ENCODE results near the gene HESX1. TPM values are rescaled to one million over a fixed set of nuclear protein-coding genes. Genes with fewer than 3 reads are reported as not detected.
A peak's percentile ranks its signal among the peaks of the same experiment; 100 is the strongest.

The HESX1 gene
- total RNA-seq, 4 donors from 2014 or later: not detected

DNA sequence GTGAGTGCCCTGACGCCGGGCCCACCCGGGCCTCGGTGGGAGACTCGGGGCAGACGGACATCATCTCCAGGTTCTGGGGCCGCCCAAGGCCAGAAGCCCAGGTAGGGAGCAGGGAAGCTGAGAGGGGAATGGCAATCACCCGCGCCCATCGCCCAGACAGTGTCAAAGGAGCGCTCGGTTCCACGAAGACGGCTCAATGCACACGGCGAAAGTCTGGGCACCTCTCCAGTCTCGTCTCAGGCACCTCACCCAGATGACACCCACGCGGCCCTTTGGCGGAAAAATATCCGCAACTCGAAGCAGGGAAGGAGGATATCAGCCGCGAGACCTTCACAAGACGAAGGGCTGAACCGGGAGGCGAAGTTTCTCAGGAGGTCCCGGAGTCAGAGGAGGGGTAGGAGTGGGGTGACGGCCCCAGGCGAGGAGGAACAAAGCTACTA is 35.5 kb downstream of the HESX1 start:
- no peaks in the 10 kb centered on the region for H3K36me3 ChIP-seq
- H3K9me3 ChIP-seq: no peaks in the 10 kb centered on the region
- H3K4me3 ChIP-seq: peak overlapping the region; percentile 74 to 94
- H3K27me3 ChIP-seq: no peaks in the 10 kb centered on the region
- intact Hi-C loops (cut with DNase I; ENCODE audit: low total_unique reads): loop anchor here (10.0 kb wide), 2 partner anchors 59 to 61 kb away; partner anchors contain the start of gene APPL1
- TF ChIP-seq CTCF (IDR thresholded peaks at IDR 0.05) (no peak), POLR2A (IDR thresholded peaks at IDR 0.05) (no peak)
- peak; percentile 55 to 57 for DNase-seq
- H3K27ac ChIP-seq: peak overlapping the region; percentile 86 to 87
- H3K4me1 ChIP-seq: peaks cover 21 to 26% of the 10 kb centered on the region in 2 donors

GRCh38 chr3:57163751-57164150 is 36.0 kb downstream of the HESX1 start:
- DNase-seq: peak in 1 of 2 donors; percentile 44
- intact Hi-C loops (cut with DNase I; ENCODE audit: low total_unique reads): loop anchor here (10.0 kb wide), 2 partner anchors 59 to 61 kb away; partner anchors contain the start of gene APPL1
- H3K27ac ChIP-seq: peak overlapping the region; percentile 86 to 87
- H3K36me3 ChIP-seq: no peaks in the 10 kb centered on the region
- H3K27me3 ChIP-seq: no peaks in the 10 kb centered on the region
- no peak for TF ChIP-seq CTCF (IDR thresholded peaks at IDR 0.05)
- no peak for TF ChIP-seq POLR2A (IDR thresholded peaks at IDR 0.05)
- peaks cover 21 to 28% of the 10 kb centered on the region in 2 donors for H3K4me1 ChIP-seq
- peak overlapping the region; percentile 74 to 94 for H3K4me3 ChIP-seq
- H3K9me3 ChIP-seq: no peaks in the 10 kb centered on the region

DNA sequence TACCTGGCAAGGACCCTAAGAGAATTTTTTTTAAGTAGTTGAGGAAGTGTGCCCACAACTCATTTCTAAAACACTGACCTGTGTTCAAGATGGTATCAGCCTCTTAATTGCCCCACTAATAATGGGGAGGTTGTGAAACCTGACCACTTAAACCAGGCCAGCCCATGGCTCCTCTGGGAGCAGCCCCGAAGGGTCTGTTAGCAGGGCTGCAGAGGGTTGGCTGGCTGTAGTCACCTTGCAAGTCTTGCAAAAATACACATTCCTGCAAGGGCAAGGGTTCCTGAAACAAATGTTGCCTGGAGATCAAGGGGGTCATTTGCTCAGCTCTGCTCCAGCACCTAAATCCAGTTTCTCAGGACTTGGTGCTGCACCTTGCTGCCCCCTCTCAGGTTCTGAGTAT is 37.9 kb downstream of the HESX1 start:
- H3K4me3 ChIP-seq: no peak overlapping the region
- H3K36me3 ChIP-seq: no peaks in the 10 kb centered on the region
- no peaks in the 10 kb centered on the region for H3K27me3 ChIP-seq
- H3K27ac ChIP-seq: peak overlapping the region; percentile 86 to 87
- TF ChIP-seq POLR2A (IDR thresholded peaks at IDR 0.05) (no peak), CTCF (IDR thresholded peaks at IDR 0.05) (no peak)
- no peaks in the 10 kb centered on the region for H3K9me3 ChIP-seq
- intact Hi-C loops (cut with DNase I; ENCODE audit: low total_unique reads): loop anchor here (10.0 kb wide), 2 partner anchors 57 to 63 kb away; partner anchors contain the start of gene APPL1
- H3K4me1 ChIP-seq: peaks cover 30 to 38% of the 10 kb centered on the region in 2 donors
- no peak for DNase-seq

DNA sequence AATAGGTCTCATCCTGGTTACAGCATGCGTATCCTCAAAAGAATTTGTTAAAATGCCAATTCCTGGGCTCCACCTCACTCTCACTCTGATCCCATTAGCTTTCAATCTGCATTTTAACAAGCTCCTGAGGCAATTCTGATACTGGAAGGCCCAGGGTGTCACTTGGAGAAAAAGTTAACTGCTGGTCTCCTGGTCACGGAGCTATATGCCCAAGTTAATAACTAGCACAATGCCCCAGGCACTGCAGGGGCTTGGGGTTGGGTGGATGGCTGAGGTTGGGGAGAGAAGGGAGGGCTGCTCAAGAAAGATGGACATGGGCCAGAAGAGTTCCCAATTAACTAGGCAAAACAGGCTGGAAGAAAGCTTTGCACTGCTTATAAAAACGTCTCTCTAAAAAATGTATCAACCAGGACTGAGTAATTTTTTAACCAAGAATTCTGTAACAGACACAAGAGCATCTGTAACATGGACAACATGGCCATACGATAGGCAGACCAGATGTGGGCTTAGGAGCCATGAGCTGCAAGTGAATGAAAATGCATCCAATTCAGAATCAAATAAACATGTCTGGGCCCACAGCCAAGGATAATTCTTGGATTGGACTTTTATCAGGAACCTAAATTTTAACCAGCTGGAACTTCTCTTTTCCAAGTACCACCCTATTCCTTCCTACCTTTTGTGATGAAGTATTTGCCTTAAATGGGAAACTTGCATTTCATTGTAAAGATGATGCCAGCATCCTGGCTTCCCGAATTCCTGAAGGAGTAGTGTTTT is 38.8 kb downstream of the HESX1 start:
- intact Hi-C loops (cut with DNase I; ENCODE audit: low total_unique reads): loop anchor here (10.0 kb wide), 2 partner anchors 56 to 64 kb away; partner anchors contain the start of gene APPL1
- TF ChIP-seq CTCF (IDR thresholded peaks at IDR 0.05): no peak
- TF ChIP-seq POLR2A (IDR thresholded peaks at IDR 0.05): no peak
- DNase-seq: no peak
- H3K36me3 ChIP-seq: no peaks in the 10 kb centered on the region
- no peaks in the 10 kb centered on the region for H3K9me3 ChIP-seq
- peak overlapping the region; percentile 86 to 87 for H3K27ac ChIP-seq
- H3K4me3 ChIP-seq: no peak overlapping the region
- H3K4me1 ChIP-seq: peaks cover 30 to 40% of the 10 kb centered on the region in 2 donors
- no peaks in the 10 kb centered on the region for H3K27me3 ChIP-seq

All from uterus (tissue), 4 donors.